Tibial nerve (tissue), 4 donors: ENCODE data around the gene FTCD. TPM values are rescaled to one million over a fixed set of nuclear protein-coding genes. Genes with fewer than 3 reads are reported as not detected.

Experiments used
- DNase-seq, 2 donors: peaks; one replicate each; pipeline ENCODE4 v3.0.0-alpha.2; 2019; ENCODE audit warnings: low spot score in 2 of 2
- H3K27ac ChIP-seq, 4 donors: fragments of 200-600 bp; sonication (generic) in 3 of 4; one replicate each; pipeline ENCODE4 v1.5.1; 2017 to 2019; ENCODE audit warnings: mild to moderate bottlenecking in 1 of 4
- H3K27me3 ChIP-seq, 2 donors: fragments of 200-600 bp; sonication (generic) in 1 of 2; one replicate each; pipeline versions ENCODE4 v1.5.1 to v1.6.0; 2017 to 2019
- H3K36me3 ChIP-seq, 3 donors: fragments of 200-600 bp; sonication (generic); one replicate each; pipeline ENCODE4 v1.5.1; 2018 to 2019
- H3K4me1 ChIP-seq, 4 donors: fragments of 200-600 bp; sonication (generic) in 3 of 4; one replicate each; pipeline ENCODE4 v1.5.1; 2017 to 2019
- H3K4me3 ChIP-seq, 4 donors: fragments of 200-600 bp; sonication (generic) in 3 of 4; one replicate each; pipeline ENCODE4 v1.5.1; 2017 to 2019; ENCODE audit warnings: mild to moderate bottlenecking in 1 of 4, moderate library complexity in 1 of 4
- H3K9me3 ChIP-seq, 4 donors: fragments of 200-600 bp; sonication (generic) in 3 of 4; one replicate each; pipeline ENCODE4 v1.5.1; 2017 to 2019
- EP300 ChIP-seq, 2 donors: sonication (generic); formaldehyde crosslinking; IDR thresholded peaks; one replicate each; pipeline ENCODE4 v1.6.1; 2017; ENCODE audit warnings: antibody characterized with exemption in 2 of 2, mild to moderate bottlenecking in 1 of 2
- POLR2A ChIP-seq, 2 donors: fragments of 450-650 bp; IDR thresholded peaks; one replicate each; pipeline ENCODE4 v1.6.1; 2017; ENCODE audit warnings: antibody characterized with exemption in 2 of 2, mild to moderate bottlenecking in 2 of 2, moderate library complexity in 2 of 2
- WGBS, 2 donors: methylation state at CpG; one replicate each; pipeline ENCODE4 v1.1.5; 2018; 5-methylcytosine and 5-hydroxymethylcytosine counted together
- total RNA-seq, 4 donors: library from RNA; depleted of rRNA; stranded (reverse); fragments of >200 nt; gene quantifications; one replicate each; pipeline ENCODE4 v1.1.0, GENCODE V29; 2016
- TF ChIP-seq, protein P1 (sequence below), 5 experiments: fragments of 200-600 bp in 3 of 5; fragments of 450-650 bp in 2 of 5; sonication (generic) in 3 of 5; IDR thresholded peaks; one replicate each; pipeline ENCODE4 v1.5.1; 2016 to 2019; ENCODE audit warnings: antibody characterized with exemption in 5 of 5, mild to moderate bottlenecking in 3 of 5, moderate library complexity in 2 of 5

FTCD gene
- total RNA-seq, 4 donors from 2014 or later: 2.2 to 21.2 (median 2.5) TPM

DNA sequence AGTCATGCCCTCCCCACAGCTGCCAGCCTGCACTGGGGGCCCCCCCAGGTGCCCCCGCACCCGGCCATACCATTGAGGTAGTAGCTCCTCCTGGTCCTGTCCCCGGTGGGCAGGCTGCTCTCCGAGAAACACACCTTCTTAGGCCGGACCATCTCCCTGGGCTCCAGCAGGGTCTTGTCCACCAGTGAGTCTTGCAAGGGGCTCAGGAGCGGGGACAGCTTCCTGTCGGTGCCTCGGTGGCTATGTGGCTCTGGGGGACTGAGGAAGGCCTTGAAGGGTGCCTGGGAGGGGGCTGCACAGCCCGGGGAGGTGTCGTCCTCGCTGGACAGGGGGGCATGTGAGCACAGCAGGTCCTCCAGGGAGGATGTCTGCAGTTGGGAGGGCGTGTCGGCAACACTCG, 12.9 kb upstream of the FTCD start:
- DNase-seq: no peak
- H3K27ac ChIP-seq: no peak overlapping the region
- TF ChIP-seq, protein P1, sequence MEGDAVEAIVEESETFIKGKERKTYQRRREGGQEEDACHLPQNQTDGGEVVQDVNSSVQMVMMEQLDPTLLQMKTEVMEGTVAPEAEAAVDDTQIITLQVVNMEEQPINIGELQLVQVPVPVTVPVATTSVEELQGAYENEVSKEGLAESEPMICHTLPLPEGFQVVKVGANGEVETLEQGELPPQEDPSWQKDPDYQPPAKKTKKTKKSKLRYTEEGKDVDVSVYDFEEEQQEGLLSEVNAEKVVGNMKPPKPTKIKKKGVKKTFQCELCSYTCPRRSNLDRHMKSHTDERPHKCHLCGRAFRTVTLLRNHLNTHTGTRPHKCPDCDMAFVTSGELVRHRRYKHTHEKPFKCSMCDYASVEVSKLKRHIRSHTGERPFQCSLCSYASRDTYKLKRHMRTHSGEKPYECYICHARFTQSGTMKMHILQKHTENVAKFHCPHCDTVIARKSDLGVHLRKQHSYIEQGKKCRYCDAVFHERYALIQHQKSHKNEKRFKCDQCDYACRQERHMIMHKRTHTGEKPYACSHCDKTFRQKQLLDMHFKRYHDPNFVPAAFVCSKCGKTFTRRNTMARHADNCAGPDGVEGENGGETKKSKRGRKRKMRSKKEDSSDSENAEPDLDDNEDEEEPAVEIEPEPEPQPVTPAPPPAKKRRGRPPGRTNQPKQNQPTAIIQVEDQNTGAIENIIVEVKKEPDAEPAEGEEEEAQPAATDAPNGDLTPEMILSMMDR (IDR thresholded peaks at IDR 0.05): no peak
- TF ChIP-seq POLR2A (IDR thresholded peaks at IDR 0.05): no peak
- TF ChIP-seq EP300 (IDR thresholded peaks at IDR 0.05): no peak
- 75 to 84% methylated on average over 10 to 14 of the region's 14 CpGs for WGBS, 2 donors
- no peak overlapping the region for H3K4me3 ChIP-seq
- peaks cover 0 to 7% (median 0%) of the 10 kb centered on the region in 3 donors for H3K36me3 ChIP-seq
- H3K9me3 ChIP-seq: peaks cover 0 to 2% (median 0%) of the 10 kb centered on the region in 4 donors
- H3K27me3 ChIP-seq: no peaks in the 10 kb centered on the region
- H3K4me1 ChIP-seq: no peaks in the 10 kb centered on the region

DNA sequence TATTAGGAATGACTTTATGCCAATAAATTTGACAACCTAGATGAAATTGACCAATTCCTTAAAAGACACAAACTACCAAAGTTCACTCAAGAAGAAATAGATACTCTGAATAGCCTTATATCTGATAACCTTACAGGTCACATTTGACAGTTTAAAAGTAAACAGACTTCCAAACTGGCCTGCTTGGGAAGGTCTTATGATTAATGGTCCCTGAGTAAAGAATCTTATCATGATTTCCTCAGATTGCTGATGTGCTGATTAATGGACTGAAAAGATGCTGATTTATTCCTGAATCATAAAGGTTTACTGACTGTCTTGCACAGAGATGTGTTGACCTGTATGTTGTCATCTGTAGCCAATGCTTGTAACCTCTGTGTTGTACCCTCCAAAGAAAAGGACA, 9.7 kb upstream of the FTCD start:
- no peaks in the 10 kb centered on the region for H3K9me3 ChIP-seq
- no peak overlapping the region for H3K4me3 ChIP-seq
- no peak overlapping the region for H3K27ac ChIP-seq
- peaks cover 0 to 11% (median 0%) of the 10 kb centered on the region in 3 donors for H3K36me3 ChIP-seq
- TF ChIP-seq POLR2A (IDR thresholded peaks at IDR 0.05) (no peak), EP300 (IDR thresholded peaks at IDR 0.05) (no peak)
- TF ChIP-seq, protein P1 (IDR thresholded peaks at IDR 0.05): no peak
- H3K4me1 ChIP-seq: peaks cover 0 to 15% (median 0%) of the 10 kb centered on the region in 4 donors
- DNase-seq: no peak
- H3K27me3 ChIP-seq: peaks cover 0 to 12% of the 10 kb centered on the region in 2 donors

DNA sequence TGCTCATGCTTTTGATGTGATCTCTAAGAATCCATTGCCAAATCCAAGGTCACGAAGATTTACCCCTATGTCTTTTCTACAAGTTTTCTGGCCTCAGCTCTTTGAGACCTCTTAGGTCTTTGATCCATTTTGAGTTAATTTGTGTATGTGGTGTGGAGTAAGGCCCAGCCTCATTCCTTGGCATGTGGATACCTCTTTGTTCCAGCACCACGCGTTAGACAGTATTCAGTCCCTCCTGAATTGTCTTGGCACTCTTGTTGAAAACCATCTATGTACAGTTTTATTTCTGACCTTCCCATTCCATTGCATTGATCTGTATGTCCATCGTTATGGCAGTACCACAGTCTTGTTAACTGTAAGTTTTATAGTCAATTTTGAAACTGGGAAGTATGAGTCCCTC, 8.0 kb upstream of the FTCD start:
- DNase-seq: no peak
- no peak overlapping the region for H3K27ac ChIP-seq

DNA sequence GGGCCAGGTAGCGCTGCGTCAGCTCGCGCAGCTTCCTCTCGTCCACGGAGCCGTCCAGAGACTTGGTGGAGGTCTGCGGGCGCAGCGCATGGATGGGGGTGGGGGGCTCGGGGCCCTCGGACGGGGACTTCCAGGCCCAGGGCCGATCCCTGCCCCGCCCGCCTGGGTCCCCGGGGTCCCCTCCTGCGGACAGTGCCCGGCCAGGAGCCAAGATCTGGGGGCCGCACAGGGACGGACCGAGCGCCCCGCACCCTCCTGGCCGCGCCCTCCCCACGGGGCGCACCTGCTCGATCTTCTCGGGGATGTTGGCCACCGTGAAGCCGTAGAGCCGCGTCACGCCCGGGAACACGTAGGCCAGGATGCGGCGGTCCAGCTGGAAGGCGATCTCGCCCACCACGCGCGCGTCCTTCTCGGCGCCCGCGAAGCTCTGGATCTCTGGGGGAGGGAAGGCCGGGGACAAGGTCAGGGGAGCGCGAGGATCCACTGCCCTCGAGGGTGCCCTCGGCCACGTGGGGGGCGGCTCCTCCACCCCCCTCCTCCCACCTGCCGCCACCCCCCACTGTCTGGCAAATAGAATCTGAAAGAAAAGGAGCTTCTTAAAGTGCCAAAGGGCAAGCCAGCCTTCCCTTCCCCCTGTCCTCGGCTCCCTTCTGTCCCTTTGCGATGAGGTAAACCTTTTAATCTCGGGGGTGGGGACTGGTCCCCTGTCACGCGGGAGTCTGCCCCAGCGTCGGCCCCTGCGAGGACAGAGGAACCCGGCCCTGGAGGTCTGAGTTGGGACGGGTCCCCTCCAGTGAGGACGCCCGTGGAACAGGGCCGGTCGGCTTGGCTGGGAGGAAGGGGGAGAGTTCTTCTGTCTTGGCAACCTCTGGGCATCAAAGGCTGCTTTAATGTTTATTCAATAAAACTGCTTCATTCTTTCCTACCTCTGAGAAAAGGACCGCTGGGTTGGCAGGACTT, 6.5 kb upstream of the FTCD start:
- no peak for TF ChIP-seq EP300 (IDR thresholded peaks at IDR 0.05)
- TF ChIP-seq, protein P1 (IDR thresholded peaks at IDR 0.05): no peak
- TF ChIP-seq POLR2A (IDR thresholded peaks at IDR 0.05): no peak
- Histone ChIP-seq H3K4me1 (peaks cover 0 to 15% (median 0%) of the 10 kb centered on the region in 4 donors), H3K27ac (no peak overlapping the region), H3K4me3 (no peak overlapping the region), H3K9me3 (no peaks in the 10 kb centered on the region), H3K27me3 (peaks cover 0 to 12% of the 10 kb centered on the region in 2 donors), H3K36me3 (peaks cover 0 to 5% (median 0%) of the 10 kb centered on the region in 3 donors)
- WGBS, 2 donors: 75 to 92% methylated on average over 49 to 64 of the region's 72 CpGs
- peak in 1 of 2 donors; percentile 7 for DNase-seq

More for the DNA sequence above, 8.0 kb upstream of the FTCD start:
- peaks cover 0 to 12% of the 10 kb centered on the region in 2 donors for H3K27me3 ChIP-seq
- no peaks in the 10 kb centered on the region for H3K9me3 ChIP-seq
- peaks cover 0 to 15% (median 0%) of the 10 kb centered on the region in 4 donors for H3K4me1 ChIP-seq
- peaks cover 0 to 9% (median 0%) of the 10 kb centered on the region in 3 donors for H3K36me3 ChIP-seq
- 48 to 56% methylated on average over 4 of the region's 4 CpGs for whole genome bisulfite sequencing, 2 donors
- TF ChIP-seq, protein P1 (IDR thresholded peaks at IDR 0.05): no peak
- TF ChIP-seq EP300 (IDR thresholded peaks at IDR 0.05): no peak
- TF ChIP-seq POLR2A (IDR thresholded peaks at IDR 0.05): no peak
- no peak overlapping the region for H3K4me3 ChIP-seq
